ENCODE measurements around the gene TMEM271.

The TMEM271 gene

GRCh38 chr4:576245-576821 is at the start of gene TMEM271:
Gene TMEM271 (minus strand): TSS chr4:576295. CDS start chr4:576062, 233 bp downstream.
- H3K4me3 ChIP-seq (ENCODE audit: low read depth, low read length) = no peak within 1 kb of the TSS
- TF ChIP-seq, protein P1, sequence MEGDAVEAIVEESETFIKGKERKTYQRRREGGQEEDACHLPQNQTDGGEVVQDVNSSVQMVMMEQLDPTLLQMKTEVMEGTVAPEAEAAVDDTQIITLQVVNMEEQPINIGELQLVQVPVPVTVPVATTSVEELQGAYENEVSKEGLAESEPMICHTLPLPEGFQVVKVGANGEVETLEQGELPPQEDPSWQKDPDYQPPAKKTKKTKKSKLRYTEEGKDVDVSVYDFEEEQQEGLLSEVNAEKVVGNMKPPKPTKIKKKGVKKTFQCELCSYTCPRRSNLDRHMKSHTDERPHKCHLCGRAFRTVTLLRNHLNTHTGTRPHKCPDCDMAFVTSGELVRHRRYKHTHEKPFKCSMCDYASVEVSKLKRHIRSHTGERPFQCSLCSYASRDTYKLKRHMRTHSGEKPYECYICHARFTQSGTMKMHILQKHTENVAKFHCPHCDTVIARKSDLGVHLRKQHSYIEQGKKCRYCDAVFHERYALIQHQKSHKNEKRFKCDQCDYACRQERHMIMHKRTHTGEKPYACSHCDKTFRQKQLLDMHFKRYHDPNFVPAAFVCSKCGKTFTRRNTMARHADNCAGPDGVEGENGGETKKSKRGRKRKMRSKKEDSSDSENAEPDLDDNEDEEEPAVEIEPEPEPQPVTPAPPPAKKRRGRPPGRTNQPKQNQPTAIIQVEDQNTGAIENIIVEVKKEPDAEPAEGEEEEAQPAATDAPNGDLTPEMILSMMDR (IDR thresholded peaks at IDR 0.05; ENCODE audit: insufficient read depth, low read depth, low read length, missing control alignments) = no peak
- no peak for DNase-seq (ENCODE audit: low read depth)

DNA sequence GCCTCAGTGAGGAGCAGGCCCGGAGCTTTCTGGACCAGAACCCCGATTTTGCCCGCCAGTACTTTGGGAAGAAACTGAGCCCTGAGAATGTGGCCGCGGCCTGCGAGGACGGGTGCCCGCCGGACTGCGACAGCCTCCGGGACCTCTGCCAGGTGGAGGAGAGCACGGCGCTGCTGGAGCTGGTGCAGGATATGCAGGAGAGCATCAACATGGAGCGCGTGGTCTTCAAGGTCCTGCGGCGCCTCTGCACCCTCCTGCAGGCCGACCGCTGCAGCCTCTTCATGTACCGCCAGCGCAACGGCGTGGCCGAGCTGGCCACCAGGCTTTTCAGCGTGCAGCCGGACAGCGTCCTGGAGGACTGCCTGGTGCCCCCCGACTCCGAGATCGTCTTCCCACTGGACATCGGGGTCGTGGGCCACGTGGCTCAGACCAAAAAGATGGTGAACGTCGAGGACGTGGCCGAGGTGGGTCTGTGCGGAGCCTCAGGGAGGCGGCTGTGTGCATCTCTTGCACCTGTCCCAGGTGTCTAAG is 49.6 kb upstream of the TMEM271 start:
- no peak for DNase-seq (ENCODE audit: low read depth)
- no peak overlapping the region for H3K4me3 ChIP-seq (ENCODE audit: low read depth, low read length)
- TF ChIP-seq, protein P1 (IDR thresholded peaks at IDR 0.05; ENCODE audit: insufficient read depth, low read depth, low read length, missing control alignments) = no peak

DNA sequence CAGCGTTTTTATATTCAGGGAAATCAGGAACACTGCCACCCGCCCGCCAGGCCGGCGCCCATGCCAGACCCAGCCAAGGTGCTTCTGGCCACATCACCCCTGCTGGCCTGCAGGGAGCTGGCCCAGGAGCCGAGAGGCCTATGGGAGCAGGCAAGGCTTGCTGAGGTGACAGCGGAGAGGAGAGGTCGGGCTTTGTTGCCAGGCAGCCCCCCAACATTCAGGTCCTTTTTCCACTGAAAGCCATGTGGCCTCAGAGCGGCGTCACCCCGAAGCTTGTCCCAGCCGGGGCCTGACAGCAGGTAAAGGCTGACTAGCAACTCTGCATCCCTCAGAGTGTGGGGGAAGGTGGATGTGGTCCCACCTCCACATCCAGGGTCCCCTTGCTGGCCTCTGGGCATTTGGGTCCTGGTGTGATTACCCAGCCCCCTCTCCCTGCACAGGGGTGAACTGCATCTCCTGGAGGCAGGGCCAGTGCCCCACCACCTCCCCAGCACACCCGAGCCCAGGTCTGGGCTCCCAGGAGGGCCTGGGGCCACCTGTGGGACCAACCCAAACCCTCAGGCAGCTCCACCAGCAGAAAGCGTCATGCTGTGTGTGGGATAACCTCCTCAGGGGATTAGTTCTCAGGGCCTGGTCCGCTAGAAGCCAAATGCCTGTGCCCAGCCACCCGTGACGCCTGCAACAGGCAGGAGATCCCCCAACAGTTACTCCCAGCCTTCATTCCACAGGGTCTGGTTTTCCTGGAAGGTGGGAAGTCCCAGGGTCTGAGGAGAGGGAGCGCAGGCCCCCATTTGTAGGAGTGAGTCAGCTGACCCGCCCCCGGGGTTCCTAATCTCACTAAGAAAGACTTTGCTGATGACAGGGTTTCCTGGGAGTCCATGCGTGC is 48.9 kb upstream of the TMEM271 start, which contains the start of gene PDE6B:
Gene PDE6B (plus strand): TSS at position 869 of the 886 bp plus-strand sequence. CDS start 54 bp downstream, outside the sequence.
- DNase-seq (ENCODE audit: low read depth) = no peak
- no peak within 1 kb of the TSS for H3K4me3 ChIP-seq (ENCODE audit: low read depth, low read length)
- TF ChIP-seq, protein P1 (IDR thresholded peaks at IDR 0.05; ENCODE audit: insufficient read depth, low read depth, low read length, missing control alignments) = no peak

DNA sequence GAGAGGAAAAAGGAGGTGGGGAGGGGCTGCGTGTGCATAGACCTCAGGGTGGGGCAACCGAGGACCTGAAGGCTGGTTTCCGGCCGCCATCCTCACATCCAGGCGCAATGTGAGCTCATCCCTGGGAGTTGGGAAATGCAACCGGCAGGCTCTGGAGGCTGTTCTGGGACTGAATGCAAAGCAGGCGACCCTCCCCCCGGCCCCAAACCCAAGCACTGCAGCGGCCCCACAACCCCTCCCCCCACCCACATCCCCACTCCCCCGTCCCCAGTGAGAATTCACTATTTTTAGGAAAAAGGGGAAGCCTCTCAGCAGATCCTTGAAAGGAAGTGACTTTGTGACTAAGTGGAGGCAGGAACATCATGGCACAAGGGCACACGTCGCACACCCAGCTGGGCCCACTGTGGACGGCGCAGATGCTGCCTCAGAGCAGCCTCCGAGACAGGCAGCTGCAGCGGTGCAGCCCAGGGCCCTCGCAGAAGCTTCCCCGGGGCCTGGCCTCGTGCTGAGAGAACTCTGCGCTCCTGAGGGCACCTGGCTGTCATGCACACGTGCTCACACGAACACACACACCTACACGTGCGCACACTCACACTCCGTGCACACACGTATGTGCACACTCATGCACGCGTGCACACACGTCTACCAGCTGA is 47.9 kb upstream of the TMEM271 start:
- TF ChIP-seq, protein P1 (IDR thresholded peaks at IDR 0.05; ENCODE audit: insufficient read depth, low read depth, low read length, missing control alignments) = no peak
- no peak overlapping the region for H3K4me3 ChIP-seq (ENCODE audit: low read depth, low read length)
- DNase-seq (ENCODE audit: low read depth) = no peak

- DNase-seq (ENCODE audit: low read depth) = no peak
- TF ChIP-seq, protein P1 (IDR thresholded peaks at IDR 0.05; ENCODE audit: insufficient read depth, low read depth, low read length, missing control alignments) = no peak
- no peak overlapping the region for H3K4me3 ChIP-seq (ENCODE audit: low read depth, low read length)
Measured at GRCh38 chr4:622996-623913, 47.2 kb upstream of the TMEM271 start.
